ENCODE measurements around the gene UROC1.
"Not testable (repeated sequence)": the region's sequence is repeated elsewhere in the genome, so short reads cannot be mapped to it uniquely, and the experiment has no call there.

Gene UROC1

GRCh38 chr3:126540951-126541627, 23.5 kb upstream of the UROC1 start:
- Mint-ChIP-seq H3K4me3 (no peak overlapping the region), H3K36me3 (ENCODE audit: low read depth) (no peaks in the 10 kb centered on the region), H3K9me3 (no peaks in the 10 kb centered on the region), H3K4me1 (ENCODE audit: low read depth) (peaks cover 3% of the 10 kb centered on the region), H3K27ac (no peak overlapping the region), H3K27me3 (peaks cover 12% of the 10 kb centered on the region)

- H3K36me3 Mint-ChIP-seq (ENCODE audit: low read depth) = no peaks in the 10 kb centered on the region
- no peak overlapping the region for H3K27ac Mint-ChIP-seq
- no peak overlapping the region for H3K4me3 Mint-ChIP-seq
- peaks cover 3% of the 10 kb centered on the region for H3K4me1 Mint-ChIP-seq (ENCODE audit: low read depth)
- no peaks in the 10 kb centered on the region for H3K9me3 Mint-ChIP-seq
- peaks cover 12% of the 10 kb centered on the region for H3K27me3 Mint-ChIP-seq
These were observed 22.8 kb upstream of the UROC1 start for GRCh38 chr3:126540342-126540849.

DNA sequence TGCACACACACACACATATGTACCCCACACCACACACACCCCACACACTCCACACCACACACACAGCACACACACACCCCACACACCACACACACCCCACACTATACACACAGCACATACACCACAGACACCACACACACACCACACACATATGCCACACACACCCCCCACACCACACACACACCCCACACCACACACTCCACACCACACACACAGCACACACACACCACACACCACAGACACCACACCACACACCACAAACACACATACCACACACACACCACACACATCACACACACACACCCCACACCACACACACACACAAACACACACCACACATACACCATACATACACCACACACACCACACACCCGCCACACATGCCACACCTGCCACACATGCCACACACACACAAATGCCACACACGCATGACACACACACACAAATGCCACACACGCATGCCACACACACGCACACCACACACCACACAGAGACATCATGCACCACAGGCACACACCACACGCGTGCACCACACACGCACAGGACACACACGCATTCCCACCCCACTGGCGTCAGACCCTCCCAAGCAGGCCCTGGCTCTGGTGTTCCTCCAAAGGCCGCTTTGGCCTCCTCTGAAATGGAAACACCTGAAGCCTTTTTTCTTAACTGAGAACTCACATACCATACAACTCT, 22.1 kb upstream of the UROC1 start:
- Mint-ChIP-seq H3K36me3 (ENCODE audit: low read depth) (no peaks in the 10 kb centered on the region), H3K4me3 (no peak overlapping the region), H3K27ac (peak overlapping the region; percentile 31), H3K9me3 (no peaks in the 10 kb centered on the region), H3K27me3 (peaks cover 14% of the 10 kb centered on the region), H3K4me1 (ENCODE audit: low read depth) (peaks cover 3% of the 10 kb centered on the region)

DNA sequence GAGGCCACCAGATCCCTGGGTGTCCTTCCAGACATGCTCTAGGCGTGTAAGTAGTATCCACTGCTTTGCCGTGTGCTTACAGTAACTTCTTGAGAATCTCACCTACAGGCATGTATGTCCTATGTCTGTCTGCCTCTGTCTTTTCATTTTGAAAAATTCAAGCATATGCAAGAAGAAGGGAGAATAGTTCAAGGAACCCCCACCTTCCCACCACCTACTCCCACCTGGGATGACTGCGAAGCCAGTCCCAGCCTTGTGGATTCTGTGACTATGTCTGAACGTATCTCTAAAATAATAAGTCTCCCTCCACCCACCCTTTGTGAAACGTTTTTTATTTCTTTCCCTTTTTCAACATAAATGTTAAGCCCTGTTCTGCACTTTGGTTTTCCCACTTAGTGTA, 21.4 kb upstream of the UROC1 start:
- Mint-ChIP-seq H3K27me3 (peaks cover 18% of the 10 kb centered on the region), H3K9me3 (no peaks in the 10 kb centered on the region), H3K36me3 (ENCODE audit: low read depth) (no peaks in the 10 kb centered on the region), H3K4me3 (no peak overlapping the region), H3K4me1 (ENCODE audit: low read depth) (peaks cover 3% of the 10 kb centered on the region), H3K27ac (no peak overlapping the region)

DNA sequence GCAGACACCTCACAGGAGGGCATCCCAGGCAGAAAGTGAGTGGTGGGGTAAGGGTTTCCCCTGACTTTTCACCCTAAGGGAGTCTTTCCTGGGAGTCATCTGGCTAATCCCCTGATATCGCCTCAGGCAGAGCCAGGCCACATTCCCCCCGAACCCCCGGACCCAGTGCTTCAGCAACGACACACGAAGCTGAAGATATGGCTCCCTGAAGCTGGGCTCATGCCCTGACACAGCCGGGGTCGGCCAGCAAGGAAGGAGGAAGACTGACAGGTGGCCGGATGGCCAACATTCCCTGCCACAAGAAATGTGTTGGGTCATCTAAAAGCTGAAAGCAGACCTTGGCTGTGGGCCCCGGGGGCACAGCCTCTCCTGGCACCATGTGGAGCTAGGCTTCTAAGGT, 20.7 kb upstream of the UROC1 start:
- H3K9me3 Mint-ChIP-seq = no peaks in the 10 kb centered on the region
- no peaks in the 10 kb centered on the region for H3K36me3 Mint-ChIP-seq (ENCODE audit: low read depth)
- no peak overlapping the region for H3K4me3 Mint-ChIP-seq
- peaks cover 3% of the 10 kb centered on the region for H3K4me1 Mint-ChIP-seq (ENCODE audit: low read depth)
- no peak overlapping the region for H3K27ac Mint-ChIP-seq
- H3K27me3 Mint-ChIP-seq = peaks cover 18% of the 10 kb centered on the region

DNA sequence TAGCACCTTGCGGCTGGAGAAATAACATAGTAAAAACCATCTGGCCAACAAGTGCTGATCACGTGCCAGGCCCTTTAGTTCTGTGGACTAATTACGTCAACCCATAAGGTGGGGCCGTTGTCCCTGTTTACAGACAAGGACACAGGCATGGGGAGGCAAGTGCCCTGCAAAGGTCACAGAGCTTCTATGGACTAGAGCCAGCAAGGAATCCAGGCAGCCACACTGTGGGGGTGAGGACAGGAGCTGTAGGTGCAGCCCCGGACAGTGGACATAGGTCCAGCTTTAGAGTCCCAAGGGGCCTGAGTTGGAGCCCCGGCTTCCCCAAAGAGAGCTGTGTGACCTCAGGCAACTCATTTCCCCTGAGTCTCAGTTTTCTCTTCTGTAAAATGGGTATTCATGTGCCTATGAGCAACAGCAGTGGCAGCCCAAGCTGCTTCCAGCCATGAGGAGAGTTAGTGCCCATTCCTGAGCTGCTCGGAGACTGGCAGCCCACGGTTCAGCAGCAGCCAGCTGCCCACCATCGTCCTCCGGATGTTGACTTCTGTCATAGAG, 20.2 kb upstream of the UROC1 start:
- H3K4me1 Mint-ChIP-seq (ENCODE audit: low read depth) = peaks cover 3% of the 10 kb centered on the region
- no peaks in the 10 kb centered on the region for H3K36me3 Mint-ChIP-seq (ENCODE audit: low read depth)
- no peaks in the 10 kb centered on the region for H3K9me3 Mint-ChIP-seq
- H3K27ac Mint-ChIP-seq = no peak overlapping the region
- H3K27me3 Mint-ChIP-seq = peaks cover 18% of the 10 kb centered on the region
- no peak overlapping the region for H3K4me3 Mint-ChIP-seq

- Mint-ChIP-seq H3K4me3 (no peak overlapping the region), H3K27ac (no peak overlapping the region), H3K9me3 (no peaks in the 10 kb centered on the region), H3K36me3 (ENCODE audit: low read depth) (no peaks in the 10 kb centered on the region), H3K27me3 (peaks cover 23% of the 10 kb centered on the region), H3K4me1 (ENCODE audit: low read depth) (peaks cover 3% of the 10 kb centered on the region)
These were observed 19.6 kb upstream of the UROC1 start for GRCh38 chr3:126537116-126537729.

DNA sequence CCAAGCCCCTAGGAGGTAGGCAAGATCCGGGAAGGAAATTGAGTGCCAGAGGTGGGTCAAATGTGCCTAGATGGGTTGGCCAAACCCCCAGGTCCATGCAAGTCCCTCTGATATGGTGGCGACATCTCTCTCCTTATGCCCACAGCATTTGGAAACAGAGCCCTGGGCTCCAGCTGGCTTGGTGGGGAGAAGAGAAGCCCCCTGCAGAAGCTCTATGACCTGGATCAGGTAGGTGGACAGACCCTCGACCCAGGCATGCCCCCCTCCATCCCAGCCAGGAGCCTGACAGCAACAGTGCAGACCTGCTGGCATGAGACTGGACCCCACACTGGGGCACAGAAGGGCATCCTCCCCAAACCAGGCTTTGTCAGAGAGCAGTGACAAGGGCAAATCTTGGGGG, 18.6 kb upstream of the UROC1 start:
- Mint-ChIP-seq H3K4me1 (ENCODE audit: low read depth) (peaks cover 3% of the 10 kb centered on the region), H3K27ac (no peak overlapping the region), H3K9me3 (no peaks in the 10 kb centered on the region), H3K4me3 (no peak overlapping the region), H3K27me3 (peaks cover 20% of the 10 kb centered on the region), H3K36me3 (ENCODE audit: low read depth) (no peaks in the 10 kb centered on the region)

DNA sequence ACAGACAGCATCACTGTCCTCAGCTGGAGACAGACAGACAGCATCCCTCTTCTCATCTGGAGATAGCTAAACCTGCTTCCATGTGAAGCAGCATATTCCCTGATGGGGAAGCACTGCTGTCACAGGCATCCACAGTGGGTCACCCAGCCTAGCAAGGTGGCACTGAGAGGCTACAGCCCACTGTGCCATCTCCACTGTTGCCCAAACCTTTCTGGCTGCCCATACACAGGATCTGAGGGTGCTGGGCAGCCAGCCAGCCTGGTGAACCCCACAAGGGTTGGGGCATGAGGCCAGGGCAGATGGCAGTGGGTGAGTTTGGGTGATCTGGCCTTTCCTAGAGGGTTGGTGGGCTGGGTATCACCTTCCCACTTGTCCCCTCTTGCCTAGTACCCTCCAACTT, 18.1 kb upstream of the UROC1 start:
- Mint-ChIP-seq H3K9me3 (no peaks in the 10 kb centered on the region), H3K27me3 (peaks cover 18% of the 10 kb centered on the region), H3K4me1 (ENCODE audit: low read depth) (no peaks in the 10 kb centered on the region), H3K36me3 (ENCODE audit: low read depth) (no peaks in the 10 kb centered on the region), H3K4me3 (no peak overlapping the region), H3K27ac (no peak overlapping the region)

DNA sequence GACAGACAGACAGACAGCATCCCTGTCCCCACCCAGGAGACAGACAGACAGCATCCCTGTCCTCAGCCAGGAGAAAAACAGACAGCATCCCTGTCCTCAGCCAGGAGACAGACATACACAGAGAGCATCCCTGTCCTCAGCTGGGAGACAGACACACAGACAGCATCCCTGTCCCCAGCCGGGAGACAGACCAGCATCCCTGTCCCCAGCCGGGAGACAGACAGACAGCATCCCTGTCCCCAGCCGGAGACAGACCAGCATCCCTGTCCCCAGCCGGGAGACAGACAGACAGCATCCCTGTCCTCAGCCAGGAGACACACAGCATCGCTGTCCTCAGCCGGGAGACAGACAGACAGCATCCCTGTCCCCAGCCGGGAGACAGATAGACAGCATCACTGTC, 17.1 kb upstream of the UROC1 start:
- not testable (repeated sequence) for H3K4me3 Mint-ChIP-seq; H3K27ac Mint-ChIP-seq; H3K4me1 Mint-ChIP-seq (ENCODE audit: low read depth); H3K36me3 Mint-ChIP-seq (ENCODE audit: low read depth); H3K9me3 Mint-ChIP-seq
- H3K27me3 Mint-ChIP-seq = peaks cover 11% of the 10 kb centered on the region

DNA sequence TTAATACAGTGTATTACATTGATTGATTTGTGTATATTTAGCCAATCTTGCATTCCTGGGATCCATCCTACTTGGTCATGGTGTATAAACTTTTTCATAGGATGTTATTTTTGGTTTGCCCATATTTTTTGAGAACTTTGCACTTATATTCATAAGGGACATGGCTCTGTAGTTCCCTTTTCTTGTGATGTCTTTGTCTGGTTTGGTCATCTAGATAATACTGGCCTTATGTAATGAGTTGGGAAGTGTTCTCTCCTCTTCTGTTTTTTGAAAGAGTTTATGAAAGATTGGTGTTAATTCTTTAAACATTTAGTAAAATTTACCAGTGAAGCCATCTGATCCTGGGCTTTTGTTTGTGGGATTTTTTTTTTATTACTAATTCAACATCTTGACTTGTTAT, 15.9 kb upstream of the UROC1 start:
- no peaks in the 10 kb centered on the region for H3K4me1 Mint-ChIP-seq (ENCODE audit: low read depth)
- H3K36me3 Mint-ChIP-seq (ENCODE audit: low read depth) = no peaks in the 10 kb centered on the region
- H3K4me3 Mint-ChIP-seq = no peak overlapping the region
- no peaks in the 10 kb centered on the region for H3K9me3 Mint-ChIP-seq
- H3K27me3 Mint-ChIP-seq = peaks cover 11% of the 10 kb centered on the region
- no peak overlapping the region for H3K27ac Mint-ChIP-seq

- Mint-ChIP-seq H3K9me3 (no peaks in the 10 kb centered on the region), H3K4me3 (no peak overlapping the region), H3K27ac (no peak overlapping the region), H3K36me3 (ENCODE audit: low read depth) (no peaks in the 10 kb centered on the region), H3K27me3 (peaks cover 11% of the 10 kb centered on the region), H3K4me1 (ENCODE audit: low read depth) (no peaks in the 10 kb centered on the region)
These were observed 13.4 kb upstream of the UROC1 start for GRCh38 chr3:126531051-126531330.

- H3K27me3 Mint-ChIP-seq = peaks cover 11% of the 10 kb centered on the region
- H3K36me3 Mint-ChIP-seq (ENCODE audit: low read depth) = no peaks in the 10 kb centered on the region
- no peak overlapping the region for H3K4me3 Mint-ChIP-seq
- H3K27ac Mint-ChIP-seq = no peak overlapping the region
- H3K9me3 Mint-ChIP-seq = no peaks in the 10 kb centered on the region
- H3K4me1 Mint-ChIP-seq (ENCODE audit: low read depth) = no peaks in the 10 kb centered on the region
These were observed 12.8 kb upstream of the UROC1 start for GRCh38 chr3:126530171-126531050.

DNA sequence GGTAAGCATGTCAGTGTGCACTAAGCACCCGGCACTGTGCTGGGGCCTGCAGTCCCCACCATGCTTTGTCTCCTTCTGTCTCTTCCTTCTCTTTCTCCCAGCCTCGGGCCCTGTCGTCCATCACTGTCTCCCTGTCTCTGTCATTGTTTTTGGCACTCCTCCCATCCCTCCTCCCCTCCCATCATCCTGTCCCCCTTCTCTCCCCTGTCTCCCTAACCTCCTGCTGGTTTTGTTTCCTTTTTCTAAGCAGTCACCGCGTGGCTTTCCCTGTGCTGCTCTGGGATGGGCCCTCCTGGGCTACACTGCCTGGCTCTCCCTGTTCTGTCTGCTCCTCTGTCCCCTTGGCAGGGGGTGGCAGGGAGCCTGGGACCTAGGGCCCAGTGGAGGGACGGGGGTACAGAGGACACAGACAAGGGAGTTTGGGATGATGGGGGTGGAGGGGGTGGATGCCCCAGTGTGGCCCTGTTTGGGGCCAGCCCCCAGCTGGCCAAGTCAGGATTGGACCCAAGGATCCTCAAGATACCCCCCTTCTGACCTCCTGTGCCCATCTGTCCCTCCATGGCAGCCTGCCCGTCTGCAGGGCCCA, 12.1 kb upstream of the UROC1 start:
- Mint-ChIP-seq H3K27me3 (peaks cover 9% of the 10 kb centered on the region), H3K27ac (no peak overlapping the region), H3K4me3 (no peak overlapping the region), H3K4me1 (ENCODE audit: low read depth) (no peaks in the 10 kb centered on the region), H3K36me3 (ENCODE audit: low read depth) (no peaks in the 10 kb centered on the region), H3K9me3 (no peaks in the 10 kb centered on the region)
